Loucy (cell line): ENCODE data around the gene UVRAG.

Source experiments
- H2AFZ ChIP-seq: fragments of 200-600 bp; sonication (generic); 2 replicates; pipeline ENCODE4 v1.6.0; 2016; ENCODE audit warnings: antibody characterized with exemption, mild to moderate bottlenecking, low read length, moderate library complexity
- H3F3A ChIP-seq: fragments of 200-600 bp; 2 replicates; pipeline ENCODE4 v1.6.0; 2016; ENCODE audit warnings: antibody characterized with exemption, low read depth, mild to moderate bottlenecking
- H3K27me3 ChIP-seq: fragments of 200-600 bp; sonication (generic); 2 replicates; pipeline ENCODE4 v1.6.1; 2014; ENCODE audit warnings: low read length, mild to moderate bottlenecking; ENCODE audit not compliant: insufficient read depth, poor library complexity, severe bottlenecking
- H3K36me3 ChIP-seq: fragments of 200-600 bp; sonication (generic); 2 replicates; pipeline ENCODE4 v1.6.1; 2016; ENCODE audit warnings: low read length; ENCODE audit not compliant: insufficient read depth
- H3K4me1 ChIP-seq: fragments of 200-600 bp; sonication (generic); 2 replicates; pipeline ENCODE4 v1.5.1; 2014; ENCODE audit warnings: low read length, mild to moderate bottlenecking; ENCODE audit not compliant: insufficient read depth, poor library complexity, severe bottlenecking
- H3K4me2 ChIP-seq: fragments of 200-600 bp; sonication (generic); 2 replicates; pipeline ENCODE4 v1.6.0; 2014; ENCODE audit warnings: antibody characterized with exemption, low read length, low read depth, mild to moderate bottlenecking; ENCODE audit not compliant: poor library complexity, severe bottlenecking
- H3K4me3 ChIP-seq: fragments of 200-600 bp; sonication (generic); 2 replicates; pipeline ENCODE4 v1.5.1; 2014; ENCODE audit warnings: low read length, mild to moderate bottlenecking, mixed read lengths; ENCODE audit not compliant: poor library complexity, severe bottlenecking
- H3K79me2 ChIP-seq: fragments of 200-600 bp; sonication (generic); 2 replicates; pipeline ENCODE4 v1.6.1; 2014; ENCODE audit warnings: low read length; ENCODE audit not compliant: insufficient read depth
- H3K9ac ChIP-seq: fragments of 200-600 bp; sonication (generic); 2 replicates; pipeline ENCODE4 v1.6.0; 2014; ENCODE audit warnings: mild to moderate bottlenecking, low read depth, low read length, moderate library complexity; ENCODE audit not compliant: poor library complexity, severe bottlenecking
- H3K9me2 ChIP-seq: fragments of 200-600 bp; sonication (generic); replicated peaks from 2 replicates; pipeline ENCODE4 v1.6.1; 2016; ENCODE audit warnings: low read depth, low read length, mixed read lengths
- H3K9me3 ChIP-seq: fragments of 200-600 bp; sonication (generic); 2 replicates; pipeline ENCODE4 v1.6.1; 2014; ENCODE audit warnings: mild to moderate bottlenecking, antibody characterized with exemption, low read length, low read depth; ENCODE audit not compliant: insufficient read depth
- H4K20me1 ChIP-seq: fragments of 200-600 bp; sonication (generic); 2 replicates; pipeline ENCODE4 v1.6.0; 2014; ENCODE audit warnings: antibody characterized with exemption, low read length, mild to moderate bottlenecking; ENCODE audit not compliant: insufficient read depth, poor library complexity, severe bottlenecking
- CTCF ChIP-seq: fragments of 200-600 bp; sonication (generic); conservative IDR thresholded peaks from 2 replicates; pipeline ENCODE4 v1.5.1; 2014; ENCODE audit warnings: mild to moderate bottlenecking, antibody characterized with exemption, low read length
- EZH2phosphoT487 ChIP-seq: fragments of 200-600 bp; IDR thresholded peaks from 2 replicates; pipeline ENCODE4 v1.6.1; 2018; ENCODE audit warnings: antibody characterized with exemption, mild to moderate bottlenecking, moderate library complexity, borderline replicate concordance

The UVRAG gene

GRCh38 chr11:76025817-76026216 lies 210.8 kb downstream of the UVRAG start:
- no peak for TF ChIP-seq EZH2phosphoT487
- no peak for TF ChIP-seq CTCF
- Histone ChIP-seq H3K9ac (no peak overlapping the region), H3K4me1 (no peaks in the 10 kb centered on the region), H3K9me3 (peaks cover 5% of the 10 kb centered on the region; the same call in 1 of the 2 replicates), H3K27me3 (no peaks in the 10 kb centered on the region), H4K20me1 (no peaks in the 10 kb centered on the region), H3K36me3 (peaks cover 10% of the 10 kb centered on the region; the same call in 1 of the 2 replicates), H3K79me2 (no peaks in the 10 kb centered on the region), H2AFZ (no peak overlapping the region), H3K4me3 (no peak overlapping the region), H3F3A (no peaks in the 10 kb centered on the region), H3K4me2 (no peak overlapping the region), H3K9me2 (no peaks in the 10 kb centered on the region)

- TF ChIP-seq EZH2phosphoT487 (no peak), CTCF (no peak)
- Histone ChIP-seq H4K20me1 (no peaks in the 10 kb centered on the region), H3K79me2 (no peaks in the 10 kb centered on the region), H3K9me3 (peaks cover 5% of the 10 kb centered on the region; the same call in 1 of the 2 replicates), H3K4me1 (no peaks in the 10 kb centered on the region), H3K9me2 (no peaks in the 10 kb centered on the region), H3K4me3 (no peak overlapping the region), H3K36me3 (peaks cover 10% of the 10 kb centered on the region; the same call in 1 of the 2 replicates), H3F3A (no peaks in the 10 kb centered on the region), H2AFZ (no peak overlapping the region), H3K27me3 (no peaks in the 10 kb centered on the region), H3K9ac (no peak overlapping the region), H3K4me2 (no peak overlapping the region)
These were observed 211.3 kb downstream of the UVRAG start for GRCh38 chr11:76026281-76026680.

GRCh38 chr11:76026862-76027261 lies 211.9 kb downstream of the UVRAG start:
- Histone ChIP-seq H3K79me2 (no peaks in the 10 kb centered on the region), H2AFZ (no peak overlapping the region), H3K9me3 (peaks cover 5% of the 10 kb centered on the region; the same call in 1 of the 2 replicates), H3K4me2 (no peak overlapping the region), H3K27me3 (no peaks in the 10 kb centered on the region), H3K36me3 (peaks cover 10% of the 10 kb centered on the region; the same call in 1 of the 2 replicates), H3K9me2 (no peaks in the 10 kb centered on the region), H3K4me1 (no peaks in the 10 kb centered on the region), H3F3A (no peaks in the 10 kb centered on the region), H3K4me3 (no peak overlapping the region), H3K9ac (no peak overlapping the region), H4K20me1 (no peaks in the 10 kb centered on the region)
- TF ChIP-seq EZH2phosphoT487 = no peak
- no peak for TF ChIP-seq CTCF
